IMR-90 (cell line): ENCODE measurements around the gene YLPM1. TPM values are rescaled to one million over a fixed set of nuclear protein-coding genes. Genes with fewer than 3 reads are reported as not detected.

ENCODE experiments used
- ATAC-seq: fragments of 200-7000 bp; cut with Tn5 transposase; 2 replicates; pipeline ENCODE4 v1.9.1; 2020; ENCODE audit warnings: low read depth, mild to moderate bottlenecking, moderate library complexity
- BruUV-seq: library from RNA; stranded (reverse); fragments of 400-500 nt; replicated peaks from 2 replicates; lab custom pipeline; 2021; lab: Mats Ljungman, UMichigan
- CTCF ChIA-PET: fragments of 300-600 bp; formaldehyde crosslinking; extraction: SDS; loops from one replicate; lab custom pipeline; 2021; ENCODE audit warnings: antibody characterized with exemption; lab: Yijun Ruan, JAX
- POLR2A ChIA-PET: fragments of 300-600 bp; sonication (Branson Sonifier 250); formaldehyde crosslinking; loops from one replicate; lab custom pipeline; 2022; ENCODE audit warnings: antibody characterized with exemption; ENCODE audit not compliant: unreplicated experiment; lab: Charles Lee
- DNase-seq: peaks from one replicate; pipeline ENCODE4 v3.0.0; 2013
- H2AFZ ChIP-seq: replicated peaks from 2 replicates; pipeline ENCODE3; 2013; ENCODE audit warnings: low read length, mild to moderate bottlenecking; ENCODE audit not compliant: poor library complexity
- H2AK5ac ChIP-seq: 2 replicates; pipeline ENCODE4 v1.6.1; 2013; ENCODE audit warnings: low read depth, low read length, inconsistent platforms
- H2AK9ac ChIP-seq: replicated peaks from 2 replicates; pipeline ENCODE3; 2013; ENCODE audit warnings: mild to moderate bottlenecking, low read depth, low read length, moderate library complexity; ENCODE audit not compliant: poor library complexity
- H2BK120ac ChIP-seq: 2 replicates; pipeline ENCODE4 v1.6.1; 2013; ENCODE audit warnings: low read depth, low read length, inconsistent platforms
- H2BK15ac ChIP-seq: 3 replicates; pipeline ENCODE4 v1.6.1; 2013; ENCODE audit warnings: low read depth, low read length, inconsistent platforms
- H2BK20ac ChIP-seq: 2 replicates; pipeline ENCODE4 v1.6.1; 2013; ENCODE audit warnings: low read depth, mild to moderate bottlenecking, inconsistent platforms, low read length, moderate library complexity
- H2BK5ac ChIP-seq: 2 replicates; pipeline ENCODE4 v1.6.1; 2013; ENCODE audit warnings: mild to moderate bottlenecking, low read depth, low read length, inconsistent platforms; ENCODE audit not compliant: poor library complexity, severe bottlenecking
- H3K14ac ChIP-seq: replicated peaks from 2 replicates; pipeline ENCODE4 v1.6.1; 2013; ENCODE audit warnings: low read depth, low read length, inconsistent platforms
- H3K18ac ChIP-seq: 2 replicates; pipeline ENCODE4 v1.6.1; 2013; ENCODE audit warnings: low read depth, low read length, control low read depth
- H3K23ac ChIP-seq: 2 replicates; pipeline ENCODE4 v1.6.1; 2013; ENCODE audit warnings: low read depth, low read length, inconsistent platforms
- H3K27ac ChIP-seq: 2 replicates; pipeline ENCODE4 v1.5.1; 2013; ENCODE audit warnings: mild to moderate bottlenecking, control low read depth, low read length; ENCODE audit not compliant: insufficient read depth
- H3K27me3 ChIP-seq: 2 replicates; pipeline ENCODE4 v1.6.1; 2013; ENCODE audit warnings: low read length; ENCODE audit not compliant: control insufficient read depth, insufficient read depth
- H3K36me3 ChIP-seq: 2 replicates; pipeline ENCODE4 v1.6.1; 2013; ENCODE audit warnings: low read length, mixed read lengths; ENCODE audit not compliant: control insufficient read depth, insufficient read depth
- H3K4ac ChIP-seq: 2 replicates; pipeline ENCODE4 v1.6.1; 2013; ENCODE audit warnings: low read depth, low read length, inconsistent platforms
- H3K4me1 ChIP-seq: 2 replicates; pipeline ENCODE4 v1.6.1; 2013; ENCODE audit warnings: low read length, mixed read lengths; ENCODE audit not compliant: control insufficient read depth, insufficient read depth
- H3K4me2 ChIP-seq: 2 replicates; pipeline ENCODE4 v1.6.1; 2013; ENCODE audit warnings: low read depth, mild to moderate bottlenecking, control low read depth, low read length, moderate library complexity
- H3K4me3 ChIP-seq: 2 replicates; pipeline ENCODE4 v1.5.1; 2013; ENCODE audit warnings: low read depth, mild to moderate bottlenecking, control low read depth, low read length, moderate library complexity; ENCODE audit not compliant: insufficient read depth
- H3K56ac ChIP-seq: 2 replicates; pipeline ENCODE4 v1.6.1; 2013; ENCODE audit warnings: low read length, inconsistent platforms; ENCODE audit not compliant: insufficient read depth; ENCODE audit errors: extremely low read depth
- H3K79me1 ChIP-seq, 2 experiments: 2 replicates each; pipeline ENCODE4 v1.6.1; 2013; ENCODE audit warnings: low read length in 2 of 2, inconsistent platforms in 1 of 2, low read depth in 1 of 2
- H3K9ac ChIP-seq: 2 replicates; pipeline ENCODE4 v1.6.1; 2013; ENCODE audit warnings: low read depth, low read length, control low read depth
- H3K9me1 ChIP-seq: 2 replicates; pipeline ENCODE4 v1.6.1; 2013; ENCODE audit warnings: low read length, inconsistent platforms; ENCODE audit not compliant: insufficient read depth
- H3K9me3 ChIP-seq: 2 replicates; pipeline ENCODE4 v1.6.1; 2013; ENCODE audit warnings: low read length; ENCODE audit not compliant: control insufficient read depth, insufficient read depth
- H4K20me1 ChIP-seq: 2 replicates; pipeline ENCODE4 v1.6.1; 2013; ENCODE audit warnings: low read length, inconsistent platforms; ENCODE audit not compliant: insufficient read depth
- H4K5ac ChIP-seq: 2 replicates; pipeline ENCODE4 v1.6.1; 2013; ENCODE audit warnings: mild to moderate bottlenecking, low read depth, low read length, control low read depth
- H4K8ac ChIP-seq, 2 experiments: 2 replicates each; pipeline ENCODE4 v1.6.1; 2013; ENCODE audit warnings: low read depth in 2 of 2, low read length in 2 of 2, control low read depth in 1 of 2, inconsistent platforms in 1 of 2
- H4K91ac ChIP-seq: 2 replicates; pipeline ENCODE4 v1.6.1; 2013; ENCODE audit warnings: low read depth, low read length, inconsistent platforms; ENCODE audit not compliant: insufficient read depth
- BHLHE40 ChIP-seq: fragments of 150-350 bp; IDR thresholded peaks from 2 replicates; pipeline ENCODE4 v1.6.1; 2016; ENCODE audit warnings: mild to moderate bottlenecking, low read depth, low read length
- CEBPB ChIP-seq: IDR thresholded peaks from 2 replicates; pipeline ENCODE4 v1.6.1; 2012; ENCODE audit warnings: low read depth, low read length, improper control_type of control experiment
- CHD1 ChIP-seq: IDR thresholded peaks from 2 replicates; pipeline ENCODE4 v1.6.1; 2012; ENCODE audit warnings: low read depth, low read length, improper control_type of control experiment
- FOS ChIP-seq: fragments of 150-350 bp; IDR thresholded peaks from 2 replicates; pipeline ENCODE4 v1.6.1; 2016; ENCODE audit warnings: low read depth, low read length
- MAFK ChIP-seq: IDR thresholded peaks from 2 replicates; pipeline ENCODE4 v1.6.1; 2012; ENCODE audit warnings: low read depth, low read length, improper control_type of control experiment
- MAZ ChIP-seq: IDR thresholded peaks from 2 replicates; pipeline ENCODE4 v1.6.1; 2012; ENCODE audit warnings: low read depth, mild to moderate bottlenecking, low read length, improper control_type of control experiment, moderate library complexity, borderline replicate concordance
- MXI1 ChIP-seq: IDR thresholded peaks from 2 replicates; pipeline ENCODE4 v1.6.1; 2012; ENCODE audit warnings: low read depth, mild to moderate bottlenecking, low read length, moderate library complexity, borderline replicate concordance
- NFE2L2 ChIP-seq: fragments of 150-350 bp; IDR thresholded peaks from 2 replicates; pipeline ENCODE4 v1.6.1; 2016; ENCODE audit warnings: low read depth, mild to moderate bottlenecking, low read length
- POLR2A ChIP-seq: IDR thresholded peaks from 2 replicates; pipeline ENCODE4 v1.6.1; 2012; ENCODE audit warnings: mild to moderate bottlenecking, low read depth, low read length
- RAD21 ChIP-seq: IDR thresholded peaks from 2 replicates; pipeline ENCODE4 v1.6.1; 2012; ENCODE audit warnings: low read length, improper control_type of control experiment
- RCOR1 ChIP-seq: IDR thresholded peaks from 2 replicates; pipeline ENCODE4 v1.6.1; 2012; ENCODE audit warnings: mild to moderate bottlenecking, low read length, improper control_type of control experiment; ENCODE audit not compliant: insufficient replicate concordance
- RFX5 ChIP-seq: IDR thresholded peaks from 2 replicates; pipeline ENCODE4 v1.8.0; 2012; ENCODE audit warnings: low read depth, mild to moderate bottlenecking, low read length, moderate library complexity
- SMC3 ChIP-seq: fragments of 150-350 bp; IDR thresholded peaks from 2 replicates; pipeline ENCODE4 v1.6.1; 2016; ENCODE audit warnings: low read depth, mild to moderate bottlenecking, antibody characterized with exemption, low read length, moderate library complexity
- WGBS, 2 experiments: methylation state at CpG; one replicate each; pipeline versions ENCODE4 v1.1.5 to v1.1.7; 2013; ENCODE audit warnings: missing lambda C conversion rate in 2 of 2; ENCODE audit not compliant: insufficient read length in 1 of 2; ENCODE audit errors: extremely low coverage in 2 of 2; 5-methylcytosine and 5-hydroxymethylcytosine counted together
- dilution Hi-C: fragments of 300-500 bp; cut with HindIII; formaldehyde crosslinking; loops from one replicate; pipeline ENCODE4 v1.14.3; 2018; ENCODE audit warnings: low sequenced_read_pairs; ENCODE audit not compliant: unreplicated experiment
- in situ Hi-C: fragments of 300-500 bp; cut with MboI; formaldehyde crosslinking; loops from 3 replicates; pipeline ENCODE4 v1.14.3; 2019; ENCODE audit warnings: low sequenced_read_pairs, inconsistent platforms, mixed read lengths
- intact Hi-C: fragments of 100-400 bp; cut with micrococcal nuclease; formaldehyde crosslinking; loops from 2 replicates; pipeline ENCODE4 v1.10.0; 2022
- polyA plus RNA-seq, 3 experiments: library from polyadenylated mRNA; depleted of rRNA; stranded (reverse); fragments of >200 nt; gene quantifications; 2 replicates each; pipeline ENCODE4 v1.2.3, GENCODE V29; 2012; ENCODE audit warnings: low replicate concordance in 1 of 3
- total RNA-seq: library from RNA; depleted of rRNA; stranded (reverse); fragments of >200 nt; gene quantifications from 2 replicates; pipeline ENCODE4 v1.2.3, GENCODE V29; 2012
- TF ChIP-seq, protein P1 (sequence below): fragments of 150-350 bp; IDR thresholded peaks from 2 replicates; pipeline ENCODE4 v1.6.1; 2016; ENCODE audit warnings: low read depth, mild to moderate bottlenecking, low read length, moderate library complexity, borderline replicate concordance
- TF ChIP-seq, protein P2 (sequence below): fragments of 150-350 bp; IDR thresholded peaks from 2 replicates; pipeline ENCODE4 v1.6.1; 2017; ENCODE audit warnings: mild to moderate bottlenecking, antibody characterized with exemption, low read length, low read depth
- TF ChIP-seq, protein P3 (sequence below): conservative IDR thresholded peaks from 2 replicates; pipeline ENCODE4 v1.5.1; 2012; ENCODE audit warnings: mild to moderate bottlenecking, low read depth, low read length, improper control_type of control experiment

Gene YLPM1
- total and polyA plus RNA-seq, 2 of the 4 experiments (the other 2 are of a cell fraction) = 8.2 to 19.7 TPM

DNA sequence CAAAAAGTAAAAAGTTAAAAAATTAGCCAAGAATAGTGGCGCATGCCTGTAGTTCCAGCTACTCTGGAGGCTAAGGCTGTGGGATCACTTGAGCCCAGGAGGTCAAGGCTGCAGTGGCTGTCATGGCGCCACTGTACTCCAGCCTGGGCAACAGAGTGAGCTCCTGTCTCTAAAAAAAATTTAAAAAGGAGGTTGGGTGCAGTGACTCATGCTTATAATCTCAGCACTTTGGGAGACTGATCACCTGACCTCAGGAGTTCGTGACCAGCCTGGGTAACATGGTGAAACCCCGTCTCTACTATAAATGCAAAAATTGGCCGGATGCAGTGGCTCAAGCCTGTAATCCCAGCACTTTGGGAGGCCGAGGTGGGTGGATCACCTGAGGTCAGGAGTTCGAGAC lies 8.2 kb upstream of the YLPM1 start:
- Histone ChIP-seq H4K91ac (no peak overlapping the region), H2AK5ac (no peak overlapping the region), H3K9ac (no peak overlapping the region), H2BK15ac (no peak overlapping the region), H3K14ac (no peak overlapping the region), H2AK9ac (no peak overlapping the region), H3K9me1 (no peaks in the 10 kb centered on the region), H3K18ac (no peak overlapping the region), H4K20me1 (no peaks in the 10 kb centered on the region), H2AFZ (no peak overlapping the region), H3K23ac (no peak overlapping the region), H3K4ac (no peak overlapping the region), H4K5ac (no peak overlapping the region), H2BK120ac (no peak overlapping the region), H2BK20ac (no peak overlapping the region), H4K8ac (no peak overlapping the region), H3K4me1 (peaks cover 2% of the 10 kb centered on the region; the same call in 1 of the 2 replicates), H3K36me3 (no peaks in the 10 kb centered on the region), H3K56ac (no peak overlapping the region), H3K79me1 (no peaks in the 10 kb centered on the region), H3K9me3 (peaks cover 3% of the 10 kb centered on the region; the same call in 1 of the 2 replicates), H3K27me3 (no peaks in the 10 kb centered on the region), H3K4me2 (no peak overlapping the region), H3K4me3 (no peak overlapping the region), H2BK5ac (no peak overlapping the region), H3K27ac (no peak overlapping the region)
- in situ Hi-C loops (no loop called here), dilution Hi-C loops (no loop called here), intact Hi-C loops (no loop called here)
- BruUV-seq = no TSS peak
- POLR2A ChIA-PET = no interaction called here
- DNase-seq = no peak
- CTCF ChIA-PET = interaction anchor here (1.2 kb wide), 1 partner anchor 9 kb away, joined by 3 read pairs; the partner anchor contains the start of gene YLPM1
- TF ChIP-seq RCOR1 (no peak), MAZ (no peak), BHLHE40 (no peak), MXI1 (no peak), CHD1 (no peak), FOS (no peak), CEBPB (no peak), POLR2A (no peak), RFX5 (no peak), RAD21 (no peak), NFE2L2 (no peak), MAFK (no peak), SMC3 (no peak)
- TF ChIP-seq, protein P1, sequence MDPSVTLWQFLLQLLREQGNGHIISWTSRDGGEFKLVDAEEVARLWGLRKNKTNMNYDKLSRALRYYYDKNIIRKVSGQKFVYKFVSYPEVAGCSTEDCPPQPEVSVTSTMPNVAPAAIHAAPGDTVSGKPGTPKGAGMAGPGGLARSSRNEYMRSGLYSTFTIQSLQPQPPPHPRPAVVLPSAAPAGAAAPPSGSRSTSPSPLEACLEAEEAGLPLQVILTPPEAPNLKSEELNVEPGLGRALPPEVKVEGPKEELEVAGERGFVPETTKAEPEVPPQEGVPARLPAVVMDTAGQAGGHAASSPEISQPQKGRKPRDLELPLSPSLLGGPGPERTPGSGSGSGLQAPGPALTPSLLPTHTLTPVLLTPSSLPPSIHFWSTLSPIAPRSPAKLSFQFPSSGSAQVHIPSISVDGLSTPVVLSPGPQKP = no peak
- TF ChIP-seq, protein P2, sequence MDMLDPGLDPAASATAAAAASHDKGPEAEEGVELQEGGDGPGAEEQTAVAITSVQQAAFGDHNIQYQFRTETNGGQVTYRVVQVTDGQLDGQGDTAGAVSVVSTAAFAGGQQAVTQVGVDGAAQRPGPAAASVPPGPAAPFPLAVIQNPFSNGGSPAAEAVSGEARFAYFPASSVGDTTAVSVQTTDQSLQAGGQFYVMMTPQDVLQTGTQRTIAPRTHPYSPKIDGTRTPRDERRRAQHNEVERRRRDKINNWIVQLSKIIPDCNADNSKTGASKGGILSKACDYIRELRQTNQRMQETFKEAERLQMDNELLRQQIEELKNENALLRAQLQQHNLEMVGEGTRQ = no peak
- TF ChIP-seq, protein P3, sequence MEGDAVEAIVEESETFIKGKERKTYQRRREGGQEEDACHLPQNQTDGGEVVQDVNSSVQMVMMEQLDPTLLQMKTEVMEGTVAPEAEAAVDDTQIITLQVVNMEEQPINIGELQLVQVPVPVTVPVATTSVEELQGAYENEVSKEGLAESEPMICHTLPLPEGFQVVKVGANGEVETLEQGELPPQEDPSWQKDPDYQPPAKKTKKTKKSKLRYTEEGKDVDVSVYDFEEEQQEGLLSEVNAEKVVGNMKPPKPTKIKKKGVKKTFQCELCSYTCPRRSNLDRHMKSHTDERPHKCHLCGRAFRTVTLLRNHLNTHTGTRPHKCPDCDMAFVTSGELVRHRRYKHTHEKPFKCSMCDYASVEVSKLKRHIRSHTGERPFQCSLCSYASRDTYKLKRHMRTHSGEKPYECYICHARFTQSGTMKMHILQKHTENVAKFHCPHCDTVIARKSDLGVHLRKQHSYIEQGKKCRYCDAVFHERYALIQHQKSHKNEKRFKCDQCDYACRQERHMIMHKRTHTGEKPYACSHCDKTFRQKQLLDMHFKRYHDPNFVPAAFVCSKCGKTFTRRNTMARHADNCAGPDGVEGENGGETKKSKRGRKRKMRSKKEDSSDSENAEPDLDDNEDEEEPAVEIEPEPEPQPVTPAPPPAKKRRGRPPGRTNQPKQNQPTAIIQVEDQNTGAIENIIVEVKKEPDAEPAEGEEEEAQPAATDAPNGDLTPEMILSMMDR = no peak
- no peak for ATAC-seq
- 86% methylated on average over 6 of the region's 7 CpGs; no CpG with 5 or more reads in 1 of the 2 experiments for WGBS, 2 experiments
